IMR-90 (cell line): ENCODE results near the gene ARHGEF37. TPM values are rescaled to one million over a fixed set of nuclear protein-coding genes. Genes with fewer than 3 reads are reported as not detected.

Experiments
- ATAC-seq: fragments of 200-7000 bp; cut with Tn5 transposase; 2 replicates; pipeline ENCODE4 v1.9.1; 2020; ENCODE audit warnings: low read depth, mild to moderate bottlenecking, moderate library complexity
- BruUV-seq: library from RNA; stranded (reverse); fragments of 400-500 nt; replicated peaks from 2 replicates; lab custom pipeline; 2021; lab: Mats Ljungman, UMichigan
- CTCF ChIA-PET: fragments of 300-600 bp; formaldehyde crosslinking; extraction: SDS; loops from one replicate; lab custom pipeline; 2021; ENCODE audit warnings: antibody characterized with exemption; lab: Yijun Ruan, JAX
- POLR2A ChIA-PET: fragments of 300-600 bp; sonication (Branson Sonifier 250); formaldehyde crosslinking; loops from one replicate; lab custom pipeline; 2022; ENCODE audit warnings: antibody characterized with exemption; ENCODE audit not compliant: unreplicated experiment; lab: Charles Lee
- DNase-seq: peaks from one replicate; pipeline ENCODE4 v3.0.0; 2013
- H2AFZ ChIP-seq: replicated peaks from 2 replicates; pipeline ENCODE3; 2013; ENCODE audit warnings: low read length, mild to moderate bottlenecking; ENCODE audit not compliant: poor library complexity
- H2AK5ac ChIP-seq: 2 replicates; pipeline ENCODE4 v1.6.1; 2013; ENCODE audit warnings: low read depth, low read length, inconsistent platforms
- H2AK9ac ChIP-seq: replicated peaks from 2 replicates; pipeline ENCODE3; 2013; ENCODE audit warnings: mild to moderate bottlenecking, low read depth, low read length, moderate library complexity; ENCODE audit not compliant: poor library complexity
- H2BK120ac ChIP-seq: 2 replicates; pipeline ENCODE4 v1.6.1; 2013; ENCODE audit warnings: low read depth, low read length, inconsistent platforms
- H2BK15ac ChIP-seq: 3 replicates; pipeline ENCODE4 v1.6.1; 2013; ENCODE audit warnings: low read depth, low read length, inconsistent platforms
- H2BK20ac ChIP-seq: 2 replicates; pipeline ENCODE4 v1.6.1; 2013; ENCODE audit warnings: low read depth, mild to moderate bottlenecking, inconsistent platforms, low read length, moderate library complexity
- H2BK5ac ChIP-seq: 2 replicates; pipeline ENCODE4 v1.6.1; 2013; ENCODE audit warnings: mild to moderate bottlenecking, low read depth, low read length, inconsistent platforms; ENCODE audit not compliant: poor library complexity, severe bottlenecking
- H3K14ac ChIP-seq: replicated peaks from 2 replicates; pipeline ENCODE4 v1.6.1; 2013; ENCODE audit warnings: low read depth, low read length, inconsistent platforms
- H3K18ac ChIP-seq: 2 replicates; pipeline ENCODE4 v1.6.1; 2013; ENCODE audit warnings: low read depth, low read length, control low read depth
- H3K23ac ChIP-seq: 2 replicates; pipeline ENCODE4 v1.6.1; 2013; ENCODE audit warnings: low read depth, low read length, inconsistent platforms
- H3K27ac ChIP-seq: 2 replicates; pipeline ENCODE4 v1.5.1; 2013; ENCODE audit warnings: mild to moderate bottlenecking, control low read depth, low read length; ENCODE audit not compliant: insufficient read depth
- H3K27me3 ChIP-seq: 2 replicates; pipeline ENCODE4 v1.6.1; 2013; ENCODE audit warnings: low read length; ENCODE audit not compliant: control insufficient read depth, insufficient read depth
- H3K36me3 ChIP-seq: 2 replicates; pipeline ENCODE4 v1.6.1; 2013; ENCODE audit warnings: low read length, mixed read lengths; ENCODE audit not compliant: control insufficient read depth, insufficient read depth
- H3K4ac ChIP-seq: 2 replicates; pipeline ENCODE4 v1.6.1; 2013; ENCODE audit warnings: low read depth, low read length, inconsistent platforms
- H3K4me1 ChIP-seq: 2 replicates; pipeline ENCODE4 v1.6.1; 2013; ENCODE audit warnings: low read length, mixed read lengths; ENCODE audit not compliant: control insufficient read depth, insufficient read depth
- H3K4me2 ChIP-seq: 2 replicates; pipeline ENCODE4 v1.6.1; 2013; ENCODE audit warnings: low read depth, mild to moderate bottlenecking, control low read depth, low read length, moderate library complexity
- H3K4me3 ChIP-seq: 2 replicates; pipeline ENCODE4 v1.5.1; 2013; ENCODE audit warnings: low read depth, mild to moderate bottlenecking, control low read depth, low read length, moderate library complexity; ENCODE audit not compliant: insufficient read depth
- H3K56ac ChIP-seq: 2 replicates; pipeline ENCODE4 v1.6.1; 2013; ENCODE audit warnings: low read length, inconsistent platforms; ENCODE audit not compliant: insufficient read depth; ENCODE audit errors: extremely low read depth
- H3K79me1 ChIP-seq, 2 experiments: 2 replicates each; pipeline ENCODE4 v1.6.1; 2013; ENCODE audit warnings: low read length in 2 of 2, inconsistent platforms in 1 of 2, low read depth in 1 of 2
- H3K9ac ChIP-seq: 2 replicates; pipeline ENCODE4 v1.6.1; 2013; ENCODE audit warnings: low read depth, low read length, control low read depth
- H3K9me1 ChIP-seq: 2 replicates; pipeline ENCODE4 v1.6.1; 2013; ENCODE audit warnings: low read length, inconsistent platforms; ENCODE audit not compliant: insufficient read depth
- H3K9me3 ChIP-seq: 2 replicates; pipeline ENCODE4 v1.6.1; 2013; ENCODE audit warnings: low read length; ENCODE audit not compliant: control insufficient read depth, insufficient read depth
- H4K20me1 ChIP-seq: 2 replicates; pipeline ENCODE4 v1.6.1; 2013; ENCODE audit warnings: low read length, inconsistent platforms; ENCODE audit not compliant: insufficient read depth
- H4K5ac ChIP-seq: 2 replicates; pipeline ENCODE4 v1.6.1; 2013; ENCODE audit warnings: mild to moderate bottlenecking, low read depth, low read length, control low read depth
- H4K8ac ChIP-seq, 2 experiments: 2 replicates each; pipeline ENCODE4 v1.6.1; 2013; ENCODE audit warnings: low read depth in 2 of 2, low read length in 2 of 2, control low read depth in 1 of 2, inconsistent platforms in 1 of 2
- H4K91ac ChIP-seq: 2 replicates; pipeline ENCODE4 v1.6.1; 2013; ENCODE audit warnings: low read depth, low read length, inconsistent platforms; ENCODE audit not compliant: insufficient read depth
- BHLHE40 ChIP-seq: fragments of 150-350 bp; IDR thresholded peaks from 2 replicates; pipeline ENCODE4 v1.6.1; 2016; ENCODE audit warnings: mild to moderate bottlenecking, low read depth, low read length
- CEBPB ChIP-seq: IDR thresholded peaks from 2 replicates; pipeline ENCODE4 v1.6.1; 2012; ENCODE audit warnings: low read depth, low read length, improper control_type of control experiment
- CHD1 ChIP-seq: IDR thresholded peaks from 2 replicates; pipeline ENCODE4 v1.6.1; 2012; ENCODE audit warnings: low read depth, low read length, improper control_type of control experiment
- CTCF ChIP-seq: conservative IDR thresholded peaks from 2 replicates; pipeline ENCODE4 v1.5.1; 2012; ENCODE audit warnings: mild to moderate bottlenecking, low read depth, low read length, improper control_type of control experiment
- FOS ChIP-seq: fragments of 150-350 bp; IDR thresholded peaks from 2 replicates; pipeline ENCODE4 v1.6.1; 2016; ENCODE audit warnings: low read depth, low read length
- MAFK ChIP-seq: IDR thresholded peaks from 2 replicates; pipeline ENCODE4 v1.6.1; 2012; ENCODE audit warnings: low read depth, low read length, improper control_type of control experiment
- MAZ ChIP-seq: IDR thresholded peaks from 2 replicates; pipeline ENCODE4 v1.6.1; 2012; ENCODE audit warnings: low read depth, mild to moderate bottlenecking, low read length, improper control_type of control experiment, moderate library complexity, borderline replicate concordance
- MXI1 ChIP-seq: IDR thresholded peaks from 2 replicates; pipeline ENCODE4 v1.6.1; 2012; ENCODE audit warnings: low read depth, mild to moderate bottlenecking, low read length, moderate library complexity, borderline replicate concordance
- NFE2L2 ChIP-seq: fragments of 150-350 bp; IDR thresholded peaks from 2 replicates; pipeline ENCODE4 v1.6.1; 2016; ENCODE audit warnings: low read depth, mild to moderate bottlenecking, low read length
- POLR2A ChIP-seq: IDR thresholded peaks from 2 replicates; pipeline ENCODE4 v1.6.1; 2012; ENCODE audit warnings: mild to moderate bottlenecking, low read depth, low read length
- RAD21 ChIP-seq: IDR thresholded peaks from 2 replicates; pipeline ENCODE4 v1.6.1; 2012; ENCODE audit warnings: low read length, improper control_type of control experiment
- RCOR1 ChIP-seq: IDR thresholded peaks from 2 replicates; pipeline ENCODE4 v1.6.1; 2012; ENCODE audit warnings: mild to moderate bottlenecking, low read length, improper control_type of control experiment; ENCODE audit not compliant: insufficient replicate concordance
- RFX5 ChIP-seq: IDR thresholded peaks from 2 replicates; pipeline ENCODE4 v1.8.0; 2012; ENCODE audit warnings: low read depth, mild to moderate bottlenecking, low read length, moderate library complexity
- SMC3 ChIP-seq: fragments of 150-350 bp; IDR thresholded peaks from 2 replicates; pipeline ENCODE4 v1.6.1; 2016; ENCODE audit warnings: low read depth, mild to moderate bottlenecking, antibody characterized with exemption, low read length, moderate library complexity
- USF2 ChIP-seq: fragments of 150-350 bp; IDR thresholded peaks from 2 replicates; pipeline ENCODE4 v1.6.1; 2017; ENCODE audit warnings: mild to moderate bottlenecking, antibody characterized with exemption, low read length, low read depth
- WGBS, 2 experiments: methylation state at CpG; one replicate each; pipeline versions ENCODE4 v1.1.5 to v1.1.7; 2013; ENCODE audit warnings: missing lambda C conversion rate in 2 of 2; ENCODE audit not compliant: insufficient read length in 1 of 2; ENCODE audit errors: extremely low coverage in 2 of 2; 5-methylcytosine and 5-hydroxymethylcytosine counted together
- dilution Hi-C: fragments of 300-500 bp; cut with HindIII; formaldehyde crosslinking; loops from one replicate; pipeline ENCODE4 v1.14.3; 2018; ENCODE audit warnings: low sequenced_read_pairs; ENCODE audit not compliant: unreplicated experiment
- in situ Hi-C: fragments of 300-500 bp; cut with MboI; formaldehyde crosslinking; loops from 3 replicates; pipeline ENCODE4 v1.14.3; 2019; ENCODE audit warnings: low sequenced_read_pairs, inconsistent platforms, mixed read lengths
- intact Hi-C: fragments of 100-400 bp; cut with micrococcal nuclease; formaldehyde crosslinking; loops from 2 replicates; pipeline ENCODE4 v1.10.0; 2022
- polyA plus RNA-seq, 3 experiments: library from polyadenylated mRNA; depleted of rRNA; stranded (reverse); fragments of >200 nt; gene quantifications; 2 replicates each; pipeline ENCODE4 v1.2.3, GENCODE V29; 2012; ENCODE audit warnings: low replicate concordance in 1 of 3
- total RNA-seq: library from RNA; depleted of rRNA; stranded (reverse); fragments of >200 nt; gene quantifications from 2 replicates; pipeline ENCODE4 v1.2.3, GENCODE V29; 2012

ARHGEF37 gene
- total and polyA plus RNA-seq, 2 of the 4 experiments (the other 2 are of a cell fraction) = 0.39 to 0.54 TPM

GRCh38 chr5:149605998-149606724, 24.9 kb downstream of the ARHGEF37 start:
- dilution Hi-C loops = no loop called here
- in situ Hi-C loops = no loop called here
- Histone ChIP-seq H2BK120ac (peak overlapping the region; percentile 71), H3K56ac (no peak overlapping the region), H2BK15ac (peak overlapping the region; percentile 40; the same call in 1 of the 3 replicates), H3K9ac (no peak overlapping the region), H4K91ac (peak overlapping the region; percentile 59), H3K14ac (peak overlapping the region; percentile 58; the same call in 1 of the 2 replicates), H3K18ac (no peak overlapping the region), H2AK5ac (peak overlapping the region; percentile 65; the same call in 1 of the 2 replicates), H2BK20ac (peak overlapping the region; percentile 26), H3K9me3 (no peaks in the 10 kb centered on the region), H4K5ac (no peak overlapping the region), H3K27ac (no peak overlapping the region), H3K4me3 (no peak overlapping the region), H2BK5ac (no peak overlapping the region), H4K8ac (peak overlapping the region in 1 of 2 experiments; percentile 51; a peak in 1 of 4 replicates), H3K27me3 (no peaks in the 10 kb centered on the region; the same call in 1 of the 2 replicates), H3K79me1 (peaks cover 0 to 3% of the 10 kb centered on the region in 2 experiments; a peak in 1 of 4 replicates), H3K9me1 (peaks cover 17% of the 10 kb centered on the region), H2AK9ac (peak overlapping the region; percentile 81), H3K36me3 (no peaks in the 10 kb centered on the region), H3K4me1 (peaks cover 8% of the 10 kb centered on the region), H4K20me1 (no peaks in the 10 kb centered on the region), H3K23ac (no peak overlapping the region), H3K4me2 (no peak overlapping the region), H2AFZ (peak overlapping the region; percentile 74), H3K4ac (peak overlapping the region; percentile 74)
- DNase-seq = peak; percentile 82
- ChIA-PET CTCF (no interaction called here), POLR2A (no interaction called here)
- intact Hi-C loops = no loop called here
- ATAC-seq = peak; percentile 85
- BruUV-seq = no TSS peak
- 65% methylated on average over 10 of the region's 11 CpGs; no CpG with 5 or more reads in 1 of the 2 experiments for WGBS, 2 experiments
- TF ChIP-seq RCOR1 (no peak), FOS (no peak), MAFK (no peak), MAZ (no peak), MXI1 (no peak), BHLHE40 (no peak), NFE2L2 (no peak), POLR2A (no peak), SMC3 (no peak), CTCF (no peak), CEBPB (no peak), CHD1 (no peak), USF2 (no peak), RAD21 (no peak), RFX5 (no peak)
